ENCODE data around the gene SS18L1.

GRCh38 chr20:62161347-62161746 lies 17.8 kb downstream of the SS18L1 start:
- TF ChIP-seq, protein P1, sequence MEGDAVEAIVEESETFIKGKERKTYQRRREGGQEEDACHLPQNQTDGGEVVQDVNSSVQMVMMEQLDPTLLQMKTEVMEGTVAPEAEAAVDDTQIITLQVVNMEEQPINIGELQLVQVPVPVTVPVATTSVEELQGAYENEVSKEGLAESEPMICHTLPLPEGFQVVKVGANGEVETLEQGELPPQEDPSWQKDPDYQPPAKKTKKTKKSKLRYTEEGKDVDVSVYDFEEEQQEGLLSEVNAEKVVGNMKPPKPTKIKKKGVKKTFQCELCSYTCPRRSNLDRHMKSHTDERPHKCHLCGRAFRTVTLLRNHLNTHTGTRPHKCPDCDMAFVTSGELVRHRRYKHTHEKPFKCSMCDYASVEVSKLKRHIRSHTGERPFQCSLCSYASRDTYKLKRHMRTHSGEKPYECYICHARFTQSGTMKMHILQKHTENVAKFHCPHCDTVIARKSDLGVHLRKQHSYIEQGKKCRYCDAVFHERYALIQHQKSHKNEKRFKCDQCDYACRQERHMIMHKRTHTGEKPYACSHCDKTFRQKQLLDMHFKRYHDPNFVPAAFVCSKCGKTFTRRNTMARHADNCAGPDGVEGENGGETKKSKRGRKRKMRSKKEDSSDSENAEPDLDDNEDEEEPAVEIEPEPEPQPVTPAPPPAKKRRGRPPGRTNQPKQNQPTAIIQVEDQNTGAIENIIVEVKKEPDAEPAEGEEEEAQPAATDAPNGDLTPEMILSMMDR (IDR thresholded peaks at IDR 0.05; ENCODE audit: insufficient read depth, low read depth, low read length), result no peak
- TF ChIP-seq EZH2 (IDR thresholded peaks at IDR 0.05; ENCODE audit: insufficient read depth, low read length), result no peak

Measured in astrocyte (in vitro differentiated cells and primary cell).